B cell (primary cell): ENCODE results near the gene HADHB. TPM values are rescaled to one million over a fixed set of nuclear protein-coding genes. Genes with fewer than 3 reads are reported as not detected.

Experiments used
- ATAC-seq: fragments of 200-7000 bp; cut with Tn5 transposase; one replicate; pipeline ENCODE4 v1.10.0; 2021; ENCODE audit warnings: low read depth, mild to moderate bottlenecking, moderate number of reproducible peaks, moderate library complexity
- CTCF ChIA-PET: fragments of 350-600 bp; sonication (Branson Sonifier 250); formaldehyde crosslinking; loops from one replicate; lab custom pipeline; 2021; ENCODE audit warnings: antibody characterized with exemption, inconsistent platforms; lab: Charles Lee
- POLR2A ChIA-PET: fragments of 350-600 bp; sonication (Branson Sonifier 250); formaldehyde crosslinking; loops from one replicate; lab custom pipeline; 2021; ENCODE audit warnings: antibody characterized with exemption; lab: Charles Lee
- DNase-seq: peaks from one replicate; pipeline ENCODE4 v3.0.0; 2013
- H2AFZ ChIP-seq: 2 replicates; pipeline ENCODE4 v1.6.1; 2012; ENCODE audit warnings: mild to moderate bottlenecking, low read depth, low read length; ENCODE audit not compliant: insufficient read depth, poor library complexity, severe bottlenecking
- H3K27ac ChIP-seq, 2 donors: 1 replicate in 1 of 2; 2 replicates in 1 of 2; pipeline ENCODE4 v1.5.1; 2012 to 2013; ENCODE audit warnings: low read length in 2 of 2, mild to moderate bottlenecking in 2 of 2, moderate library complexity in 1 of 2
- H3K27me3 ChIP-seq, 4 experiments: fragments of 200-600 bp in 1 of 4; sonication (generic) in 1 of 4; replicated peaks in 1 of 4; 1 replicate in 2 of 4; 2 replicates in 2 of 4; pipeline versions ENCODE4 v1.6.1 to v1.7.0; 2013 to 2016; ENCODE audit warnings: low read length in 3 of 4, mild to moderate bottlenecking in 2 of 4, mixed read lengths in 1 of 4, moderate library complexity in 1 of 4; ENCODE audit not compliant: insufficient read depth in 4 of 4, control insufficient read depth in 3 of 4; ENCODE audit errors: control extremely low read depth in 1 of 4
- H3K36me3 ChIP-seq, 2 experiments: replicated peaks in 1 of 2; 1 replicate in 1 of 2; 2 replicates in 1 of 2; pipeline versions ENCODE4 v1.6.1 to v1.7.1; 2013; ENCODE audit warnings: low read length in 1 of 2; ENCODE audit not compliant: insufficient read depth in 2 of 2, control insufficient read depth in 1 of 2; ENCODE audit errors: control extremely low read depth in 1 of 2, extremely low read depth in 1 of 2
- H3K4me1 ChIP-seq, 2 donors: fragments of 200-600 bp in 1 of 2; sonication (generic) in 1 of 2; 1 replicate in 1 of 2; 2 replicates in 1 of 2; pipeline versions ENCODE4 v1.5.1 to v1.6.1; 2013 to 2017; ENCODE audit warnings: low read length in 2 of 2; ENCODE audit not compliant: control insufficient read depth in 2 of 2, insufficient read depth in 2 of 2
- H3K4me2 ChIP-seq: replicated peaks from 2 replicates; pipeline ENCODE3; 2012; ENCODE audit warnings: mild to moderate bottlenecking, low read depth, low read length; ENCODE audit not compliant: poor library complexity, severe bottlenecking
- H3K4me3 ChIP-seq, 5 experiments: fragments of 200-600 bp in 1 of 5; sonication (generic) in 1 of 5; 1 replicate in 3 of 5; 2 replicates in 2 of 5; pipeline versions ENCODE4 v1.5.1 to v1.7.0; 2011 to 2016; ENCODE audit warnings: low read length in 4 of 5, mild to moderate bottlenecking in 4 of 5, low read depth in 2 of 5, control low read depth in 1 of 5, moderate library complexity in 1 of 5; ENCODE audit not compliant: insufficient read depth in 1 of 5; ENCODE audit errors: control extremely low read depth in 1 of 5, extremely low read depth in 1 of 5
- H3K79me2 ChIP-seq: fragments of 200-600 bp; sonication (generic); one replicate; pipeline ENCODE4 v1.6.0; 2016; ENCODE audit warnings: low read length; ENCODE audit not compliant: control insufficient read depth, insufficient read depth
- H3K9ac ChIP-seq: fragments of 200-600 bp; sonication (generic); 2 replicates; pipeline ENCODE4 v1.6.1; 2017; ENCODE audit warnings: mild to moderate bottlenecking, low read length, moderate library complexity
- H3K9me3 ChIP-seq, 3 donors: one replicate each; pipeline versions ENCODE4 v1.6.1 to v1.7.1; 2013; ENCODE audit warnings: low read length in 2 of 3; ENCODE audit not compliant: control insufficient read depth in 2 of 3, insufficient read depth in 1 of 3; ENCODE audit errors: control extremely low read depth in 1 of 3
- H4K20me1 ChIP-seq: 2 replicates; pipeline ENCODE4 v1.6.0; 2012; ENCODE audit warnings: mild to moderate bottlenecking, low read length; ENCODE audit not compliant: insufficient read depth, control insufficient read depth, poor library complexity, severe bottlenecking
- H3K27ac Mint-ChIP-seq: one replicate; pipeline ENCODE4 v1.8.0; 2021; ENCODE audit warnings: mixed read lengths
- H3K27me3 Mint-ChIP-seq: one replicate; pipeline ENCODE4 v1.8.0; 2021; ENCODE audit warnings: mixed read lengths
- H3K4me1 Mint-ChIP-seq: one replicate; pipeline ENCODE4 v1.8.0; 2021; ENCODE audit warnings: mixed read lengths
- H3K4me3 Mint-ChIP-seq: one replicate; pipeline ENCODE4 v1.8.0; 2021; ENCODE audit warnings: mixed read lengths
- H3K9me3 Mint-ChIP-seq: one replicate; pipeline ENCODE4 v1.8.0; 2022; ENCODE audit warnings: mixed read lengths; ENCODE audit not compliant: insufficient read depth
- EZH2 ChIP-seq: IDR thresholded peaks from 2 replicates; pipeline ENCODE4 v1.6.1; 2012; ENCODE audit warnings: borderline replicate concordance, low read depth, mild to moderate bottlenecking, moderate library complexity, low read length; ENCODE audit not compliant: insufficient read depth, poor library complexity, severe bottlenecking
- WGBS: methylation state at CpG from one replicate; pipeline ENCODE4 v1.1.5; 2013; ENCODE audit warnings: missing lambda C conversion rate; ENCODE audit not compliant: insufficient coverage; 5-methylcytosine and 5-hydroxymethylcytosine counted together
- intact Hi-C: fragments of 100-400 bp; cut with micrococcal nuclease; formaldehyde crosslinking; loops from one replicate; pipeline ENCODE4 v1.10.0; 2022
- polyA plus RNA-seq: library from polyadenylated mRNA; depleted of rRNA; stranded (reverse); fragments of >200 nt; gene quantifications from 2 replicates; pipeline ENCODE4 v1.2.3, GENCODE V29; 2012
- total RNA-seq, 2 donors: library from RNA; stranded (reverse); fragments of 120-200 nt in 1 of 2; gene quantifications; 1 replicate in 1 of 2; 2 replicates in 1 of 2; pipeline versions ENCODE4 v1.2.3 to v1.2.4, GENCODE V29; 2013 to 2022
- TF ChIP-seq, protein P1 (sequence below): fragments of 200-600 bp; IDR thresholded peaks from one replicate; pipeline ENCODE4 v1.8.0; 2022; ENCODE audit warnings: antibody characterized with exemption, mild to moderate bottlenecking

The HADHB gene
- total and polyA plus RNA-seq, 2 donors (not counting 1 experiment from before 2014, with no cell fraction given), result 40.6 to 64.2 TPM

DNA sequence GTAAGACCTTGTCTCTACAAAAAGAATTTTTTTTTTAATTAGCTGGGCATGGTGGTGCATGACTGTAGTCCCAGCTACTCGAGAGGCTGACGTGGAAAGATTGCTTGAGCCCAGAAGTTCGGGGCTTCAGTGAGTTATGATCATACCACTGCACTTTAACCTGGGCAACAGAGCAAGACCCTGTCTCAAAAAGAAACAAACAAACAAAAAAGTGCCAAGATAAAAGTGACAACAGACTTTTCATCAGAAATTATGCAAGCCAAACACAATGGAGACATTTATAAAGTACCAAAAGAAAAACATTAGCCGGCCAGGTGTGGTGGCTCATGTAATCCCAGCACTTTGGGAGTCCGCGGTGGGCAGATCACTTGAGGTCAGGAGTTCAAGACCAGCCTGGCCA, 27.0 kb upstream of the HADHB start:
- no peak overlapping the region for H3K9ac ChIP-seq
- CTCF ChIA-PET, result interaction anchor here (0.7 kb wide), 1 partner anchor 159 kb away, joined by 3 read pairs; no protein-coding TSS in a partner anchor
- H3K27ac Mint-ChIP-seq, result no peak overlapping the region
- H2AFZ ChIP-seq, result no peak overlapping the region
- H3K4me3 Mint-ChIP-seq, result no peak overlapping the region
- WGBS, result 100% methylated on average over 4 of the region's 6 CpGs
- H3K27ac ChIP-seq, result no peak overlapping the region
- H4K20me1 ChIP-seq, result no peaks in the 10 kb centered on the region
- H3K79me2 ChIP-seq, result no peaks in the 10 kb centered on the region
- intact Hi-C loops, result no loop called here
- DNase-seq (no peak), ATAC-seq (no peak)
- H3K27me3 Mint-ChIP-seq, result no peaks in the 10 kb centered on the region
- H3K36me3 ChIP-seq, result peaks cover 12 to 69% of the 10 kb centered on the region in 2 experiments
- no peak for TF ChIP-seq EZH2
- TF ChIP-seq, protein P1, sequence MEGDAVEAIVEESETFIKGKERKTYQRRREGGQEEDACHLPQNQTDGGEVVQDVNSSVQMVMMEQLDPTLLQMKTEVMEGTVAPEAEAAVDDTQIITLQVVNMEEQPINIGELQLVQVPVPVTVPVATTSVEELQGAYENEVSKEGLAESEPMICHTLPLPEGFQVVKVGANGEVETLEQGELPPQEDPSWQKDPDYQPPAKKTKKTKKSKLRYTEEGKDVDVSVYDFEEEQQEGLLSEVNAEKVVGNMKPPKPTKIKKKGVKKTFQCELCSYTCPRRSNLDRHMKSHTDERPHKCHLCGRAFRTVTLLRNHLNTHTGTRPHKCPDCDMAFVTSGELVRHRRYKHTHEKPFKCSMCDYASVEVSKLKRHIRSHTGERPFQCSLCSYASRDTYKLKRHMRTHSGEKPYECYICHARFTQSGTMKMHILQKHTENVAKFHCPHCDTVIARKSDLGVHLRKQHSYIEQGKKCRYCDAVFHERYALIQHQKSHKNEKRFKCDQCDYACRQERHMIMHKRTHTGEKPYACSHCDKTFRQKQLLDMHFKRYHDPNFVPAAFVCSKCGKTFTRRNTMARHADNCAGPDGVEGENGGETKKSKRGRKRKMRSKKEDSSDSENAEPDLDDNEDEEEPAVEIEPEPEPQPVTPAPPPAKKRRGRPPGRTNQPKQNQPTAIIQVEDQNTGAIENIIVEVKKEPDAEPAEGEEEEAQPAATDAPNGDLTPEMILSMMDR, result no peak
- no peak overlapping the region for H3K4me2 ChIP-seq
- no peaks in the 10 kb centered on the region for H3K9me3 Mint-ChIP-seq
- no peak overlapping the region for H3K4me3 ChIP-seq
- no peaks in the 10 kb centered on the region for H3K4me1 ChIP-seq
- H3K4me1 Mint-ChIP-seq, result no peaks in the 10 kb centered on the region
- H3K27me3 ChIP-seq, result no peaks in the 10 kb centered on the region
- POLR2A ChIA-PET, result interaction anchor here (0.7 kb wide), 1 partner anchor 30 kb away, joined by 4 read pairs; no protein-coding TSS in a partner anchor
- H3K9me3 ChIP-seq, result peaks cover 0 to 7% (median 0%) of the 10 kb centered on the region in 3 donors

GRCh38 chr2:26223018-26223417, 21.7 kb upstream of the HADHB start:
- TF ChIP-seq, protein P1, result no peak
- no peak for TF ChIP-seq EZH2
- DNase-seq (no peak), ATAC-seq (no peak)
- intact Hi-C loops, result no loop called here
- H3K4me3 Mint-ChIP-seq, result no peak overlapping the region
- Histone ChIP-seq H3K9ac (no peak overlapping the region), H3K9me3 (peaks cover 0 to 7% (median 1%) of the 10 kb centered on the region in 3 donors), H3K79me2 (no peaks in the 10 kb centered on the region), H2AFZ (no peak overlapping the region), H3K36me3 (peaks cover 14 to 57% of the 10 kb centered on the region in 2 experiments), H3K4me2 (no peak overlapping the region), H3K4me1 (no peaks in the 10 kb centered on the region), H3K27me3 (no peaks in the 10 kb centered on the region), H3K4me3 (no peak overlapping the region), H4K20me1 (no peaks in the 10 kb centered on the region), H3K27ac (no peak overlapping the region)
- H3K4me1 Mint-ChIP-seq, result no peaks in the 10 kb centered on the region
- ChIA-PET POLR2A (no interaction called here), CTCF (no interaction called here)
- no peaks in the 10 kb centered on the region for H3K27me3 Mint-ChIP-seq
- no peak overlapping the region for H3K27ac Mint-ChIP-seq
- no peaks in the 10 kb centered on the region for H3K9me3 Mint-ChIP-seq
- 100% methylated on average over 1 of the region's 1 CpG for WGBS
